ENCODE data around the gene GSE1.
A peak's percentile ranks its signal among the peaks of the same experiment; 100 is the strongest.

Gene GSE1

GRCh38 chr16:85607321-85607765 lies 5.8 kb upstream of the GSE1 start:
- DNase-seq, result no peak

- DNase-seq, result no peak
Measured at GRCh38 chr16:85607796-85608514, 5.2 kb upstream of the GSE1 start.

GRCh38 chr16:85608515-85608885 lies 4.6 kb upstream of the GSE1 start:
- DNase-seq, result no peak

- DNase-seq, result no peak
Measured at GRCh38 chr16:85608887-85609286, 4.2 kb upstream of the GSE1 start.

GRCh38 chr16:85609539-85609938 lies 3.6 kb upstream of the GSE1 start:
- DNase-seq, result no peak

GRCh38 chr16:85610059-85610445 lies 3.1 kb upstream of the GSE1 start:
- peak; percentile 53 to 63 for DNase-seq

GRCh38 chr16:85610446-85611193 lies 2.5 kb upstream of the GSE1 start:
- DNase-seq, result peak; percentile 86 to 88

GRCh38 chr16:85611194-85611443 lies 2.0 kb upstream of the GSE1 start:
- peak; percentile 55 to 57 for DNase-seq

GRCh38 chr16:85611444-85612190 lies 1.5 kb upstream of the GSE1 start:
- peak; percentile 72 to 77 for DNase-seq

GRCh38 chr16:85612191-85612800 lies 826 bp upstream of the GSE1 start:
- peak; percentile 80 to 82 for DNase-seq

- peak; percentile 67 to 75 for DNase-seq
Measured at GRCh38 chr16:85613604-85614337, 649 bp downstream of the GSE1 start.

- DNase-seq, result no peak
Measured at GRCh38 chr16:85614338-85615013, 1.4 kb downstream of the GSE1 start.

GRCh38 chr16:85615014-85615851 lies 2.1 kb downstream of the GSE1 start:
- DNase-seq, result no peak

GRCh38 chr16:85615852-85616606 lies 2.9 kb downstream of the GSE1 start:
- DNase-seq, result peak; percentile 47 to 72

- no peak for DNase-seq
Measured at GRCh38 chr16:85616607-85617321, 3.6 kb downstream of the GSE1 start.

- DNase-seq, result no peak
Measured at GRCh38 chr16:85617948-85618347, 4.8 kb downstream of the GSE1 start.

GRCh38 chr16:85618521-85618920 lies 5.4 kb downstream of the GSE1 start:
- DNase-seq, result no peak

GRCh38 chr16:85619101-85619891 lies 6.2 kb downstream of the GSE1 start:
- no peak for DNase-seq

GRCh38 chr16:85620374-85620773 lies 7.3 kb downstream of the GSE1 start:
- DNase-seq, result no peak

All from SHP77 (cell line).